RWPE2 (cell line): Measurements from ENCODE around the gene DCP1A.
"Not testable (repeated sequence)": the region's sequence is repeated elsewhere in the genome, so short reads cannot be mapped to it uniquely, and the experiment has no call there.

ENCODE experiments used
- ATAC-seq: fragments of 200-7000 bp; cut with Tn5 transposase; 3 replicates; pipeline ENCODE4 v1.9.1; 2021; ENCODE audit warnings: low read depth
- DNase-seq: peaks from one replicate; pipeline ENCODE4 v3.0.0-alpha.2; 2020; ENCODE audit warnings: low spot score
- H3K27ac ChIP-seq: fragments of 450-650 bp; 2 replicates; pipeline ENCODE4 v1.5.1; 2017; ENCODE audit warnings: mild to moderate bottlenecking; ENCODE audit not compliant: poor library complexity, severe bottlenecking
- H3K27me3 ChIP-seq: fragments of 250-450 bp; sonication (Bioruptor Pico); 2 replicates; pipeline ENCODE4 v1.5.1; 2021; ENCODE audit warnings: mild to moderate bottlenecking, moderate library complexity; ENCODE audit not compliant: insufficient read depth, poor library complexity, severe bottlenecking
- H3K36me3 ChIP-seq: fragments of 250-450 bp; sonication (Bioruptor Pico); 2 replicates; pipeline ENCODE4 v1.5.1; 2020; ENCODE audit warnings: low read depth, mild to moderate bottlenecking, moderate library complexity
- H3K4me1 ChIP-seq: fragments of 250-450 bp; sonication (Bioruptor Pico); 2 replicates; pipeline ENCODE4 v1.5.1; 2021; ENCODE audit warnings: mild to moderate bottlenecking, moderate library complexity; ENCODE audit not compliant: insufficient read depth, poor library complexity, severe bottlenecking
- H3K4me3 ChIP-seq: fragments of 250-450 bp; sonication (Bioruptor Pico); 2 replicates; pipeline ENCODE4 v1.5.1; 2021; ENCODE audit warnings: mild to moderate bottlenecking, moderate library complexity; ENCODE audit not compliant: severe bottlenecking
- H3K9me3 ChIP-seq: fragments of 250-450 bp; sonication (Bioruptor Pico); 2 replicates; pipeline ENCODE4 v1.5.1; 2021; ENCODE audit warnings: mild to moderate bottlenecking, moderate library complexity; ENCODE audit not compliant: severe bottlenecking
- TF ChIP-seq, protein P1 (sequence below): fragments of 450-650 bp; IDR thresholded peaks from one replicate; pipeline ENCODE4 v1.5.1; 2017; ENCODE audit warnings: mild to moderate bottlenecking, moderate library complexity; ENCODE audit not compliant: poor library complexity, severe bottlenecking

The DCP1A gene

DNA sequence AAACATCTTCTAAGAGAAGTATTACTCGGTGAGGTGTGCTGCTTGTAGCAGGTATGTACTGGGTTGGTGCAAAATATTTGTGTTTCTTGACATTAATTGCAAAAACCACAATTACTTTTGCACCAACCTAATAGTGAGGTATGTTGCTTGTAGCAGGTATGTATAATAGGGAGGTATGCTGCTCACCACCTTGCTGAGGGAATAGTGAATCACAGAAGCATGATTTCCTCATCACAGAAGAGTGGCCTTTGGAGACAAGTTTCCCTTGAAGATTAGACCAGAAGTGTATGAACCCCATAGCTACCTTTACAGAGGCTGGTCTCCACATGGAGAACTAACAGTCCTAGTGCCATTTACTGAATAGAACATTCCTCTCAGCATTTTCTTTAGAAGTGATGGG lies 15.5 kb downstream of the DCP1A start:
- TF ChIP-seq, protein P1, sequence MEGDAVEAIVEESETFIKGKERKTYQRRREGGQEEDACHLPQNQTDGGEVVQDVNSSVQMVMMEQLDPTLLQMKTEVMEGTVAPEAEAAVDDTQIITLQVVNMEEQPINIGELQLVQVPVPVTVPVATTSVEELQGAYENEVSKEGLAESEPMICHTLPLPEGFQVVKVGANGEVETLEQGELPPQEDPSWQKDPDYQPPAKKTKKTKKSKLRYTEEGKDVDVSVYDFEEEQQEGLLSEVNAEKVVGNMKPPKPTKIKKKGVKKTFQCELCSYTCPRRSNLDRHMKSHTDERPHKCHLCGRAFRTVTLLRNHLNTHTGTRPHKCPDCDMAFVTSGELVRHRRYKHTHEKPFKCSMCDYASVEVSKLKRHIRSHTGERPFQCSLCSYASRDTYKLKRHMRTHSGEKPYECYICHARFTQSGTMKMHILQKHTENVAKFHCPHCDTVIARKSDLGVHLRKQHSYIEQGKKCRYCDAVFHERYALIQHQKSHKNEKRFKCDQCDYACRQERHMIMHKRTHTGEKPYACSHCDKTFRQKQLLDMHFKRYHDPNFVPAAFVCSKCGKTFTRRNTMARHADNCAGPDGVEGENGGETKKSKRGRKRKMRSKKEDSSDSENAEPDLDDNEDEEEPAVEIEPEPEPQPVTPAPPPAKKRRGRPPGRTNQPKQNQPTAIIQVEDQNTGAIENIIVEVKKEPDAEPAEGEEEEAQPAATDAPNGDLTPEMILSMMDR: no peak

GRCh38 chr3:53329897-53330296 lies 17.4 kb downstream of the DCP1A start:
- Histone ChIP-seq H3K9me3 (no peaks in the 10 kb centered on the region), H3K27ac (no peak overlapping the region), H3K36me3 (peaks cover 54% of the 10 kb centered on the region), H3K27me3 (no peaks in the 10 kb centered on the region), H3K4me3 (no peak overlapping the region), H3K4me1 (no peaks in the 10 kb centered on the region)
- TF ChIP-seq, protein P1: no peak
- DNase-seq (no peak), ATAC-seq (no peak)

More for the DNA sequence above, 15.5 kb downstream of the DCP1A start:
- H3K4me3 ChIP-seq: no peak overlapping the region
- no peaks in the 10 kb centered on the region for H3K9me3 ChIP-seq
- DNase-seq (no peak), ATAC-seq (peak; percentile 42; the same call in 1 of the 3 replicates)
- H3K27ac ChIP-seq: no peak overlapping the region
- peaks cover 63% of the 10 kb centered on the region for H3K36me3 ChIP-seq
- no peaks in the 10 kb centered on the region for H3K27me3 ChIP-seq
- no peaks in the 10 kb centered on the region for H3K4me1 ChIP-seq

- ATAC-seq (no peak), DNase-seq (no peak)
- Histone ChIP-seq H3K4me3 (no peak overlapping the region), H3K4me1 (no peaks in the 10 kb centered on the region), H3K27ac (no peak overlapping the region), H3K36me3 (peaks cover 47% of the 10 kb centered on the region), H3K9me3 (no peaks in the 10 kb centered on the region), H3K27me3 (no peaks in the 10 kb centered on the region)
- TF ChIP-seq, protein P1: no peak
These were observed 18.6 kb downstream of the DCP1A start for GRCh38 chr3:53328746-53329145.

DNA sequence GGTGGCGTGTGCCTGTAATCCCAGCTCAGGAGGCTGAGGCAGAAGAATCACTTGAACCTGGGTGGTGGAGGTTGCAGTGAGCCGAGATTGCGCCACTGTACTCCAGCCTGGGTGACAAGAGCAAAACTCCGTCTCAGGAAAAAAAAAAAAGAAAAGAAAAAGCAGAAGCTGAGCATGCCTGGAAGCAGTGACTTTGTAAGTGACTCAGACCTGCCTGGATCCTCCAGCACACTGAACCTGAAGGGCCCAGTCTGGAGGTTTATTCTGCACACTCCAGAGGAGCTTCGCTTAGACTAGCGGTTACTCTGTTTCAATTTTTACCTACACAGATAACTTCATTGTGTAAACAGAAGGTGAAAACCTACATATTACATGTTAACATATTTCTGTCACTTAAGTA lies 19.4 kb downstream of the DCP1A start:
- not testable (repeated sequence) for H3K4me1 ChIP-seq, ATAC-seq, H3K9me3 ChIP-seq, H3K27ac ChIP-seq, DNase-seq, H3K4me3 ChIP-seq, H3K27me3 ChIP-seq
- peaks cover 40% of the 10 kb centered on the region for H3K36me3 ChIP-seq

- H3K4me1 ChIP-seq: no peaks in the 10 kb centered on the region
- TF ChIP-seq, protein P1: no peak
- no peak overlapping the region for H3K4me3 ChIP-seq
- H3K36me3 ChIP-seq: peaks cover 26% of the 10 kb centered on the region
- H3K27ac ChIP-seq: no peak overlapping the region
- DNase-seq (no peak), ATAC-seq (no peak)
- H3K27me3 ChIP-seq: no peaks in the 10 kb centered on the region
- H3K9me3 ChIP-seq: no peaks in the 10 kb centered on the region
These were observed 23.2 kb downstream of the DCP1A start for GRCh38 chr3:53324105-53324504.
